Esophagus muscularis mucosa (tissue), 3 donors: Measurements from ENCODE around the gene PRRC2C.

Source experiments
- CTCF ChIP-seq, 3 experiments: fragments of 200-600 bp in 2 of 3; fragments of 450-650 bp in 1 of 3; sonication (generic) in 2 of 3; IDR thresholded peaks; one replicate each; pipeline ENCODE4 v1.5.1; 2017 to 2019; ENCODE audit warnings: antibody characterized with exemption in 3 of 3, mild to moderate bottlenecking in 2 of 3, moderate library complexity in 1 of 3
- POLR2A ChIP-seq: fragments of 450-650 bp; IDR thresholded peaks from one replicate; pipeline ENCODE4 v1.6.1; 2017; ENCODE audit warnings: antibody characterized with exemption, moderate library complexity, mild to moderate bottlenecking, low read depth

- no peak for TF ChIP-seq CTCF (IDR thresholded peaks at IDR 0.05)
- TF ChIP-seq POLR2A = no peak
These were observed 10.1 kb downstream of the PRRC2C start for GRCh38 chr1:171495444-171495843.
